Measurements from ENCODE around the gene MYH15.

The MYH15 gene

DNA sequence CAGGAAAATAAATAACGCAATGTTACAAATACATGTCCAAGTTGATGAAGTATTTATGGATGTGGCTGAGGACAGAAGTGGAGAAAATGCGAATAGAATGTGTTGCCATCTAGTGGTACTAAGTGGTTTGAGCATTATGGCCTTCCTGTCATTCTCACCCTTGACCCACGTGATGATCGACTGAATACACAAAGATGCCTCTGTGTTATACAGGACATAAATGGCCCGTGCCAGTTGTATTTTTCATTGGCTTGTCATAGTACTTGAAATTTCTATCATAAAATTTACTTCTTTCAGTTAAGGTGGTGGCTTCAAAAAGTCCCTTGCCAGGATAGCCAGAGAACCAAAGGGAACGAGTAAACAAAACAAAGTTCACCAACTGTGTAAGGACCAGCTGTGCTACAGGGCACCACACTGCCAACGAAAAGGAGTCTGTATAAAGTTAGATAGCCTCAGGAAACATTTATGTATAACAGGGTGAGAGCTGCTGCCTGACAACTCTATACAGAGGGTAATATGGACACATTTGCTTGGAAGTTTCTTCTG lies 103.7 kb downstream of the MYH15 start:
- TF ChIP-seq ELF4 (IDR thresholded peaks at IDR 0.05) (no peak), L3MBTL2 (conservative IDR thresholded peaks at IDR 0.05) (no peak), ARNT (IDR thresholded peaks at IDR 0.05) (peak; percentile 63; the same call in 1 of the 2 replicates), SP1 (IDR thresholded peaks at IDR 0.05) (no peak), SUZ12 (IDR thresholded peaks at IDR 0.05) (no peak), BHLHE40 (IDR thresholded peaks at IDR 0.05; ENCODE audit: borderline replicate concordance) (no peak; the same call in 1 of the 2 replicates), FOXA1 (IDR thresholded peaks at IDR 0.05) (peak; percentile 51; the same call in 1 of the 2 replicates), HDGF (IDR thresholded peaks at IDR 0.05; ENCODE audit: borderline replicate concordance) (no peak), LEF1 (IDR thresholded peaks at IDR 0.05; ENCODE audit: borderline replicate concordance) (no peak), CTBP1 (IDR thresholded peaks at IDR 0.05; ENCODE audit: borderline replicate concordance) (peak; percentile 88), NFRKB (IDR thresholded peaks at IDR 0.05) (no peak), TARDBP (IDR thresholded peaks at IDR 0.05) (0 out of 2 replicates have a peak, but pooled peaks have one; percentile 48), FOXM1 (IDR thresholded peaks at IDR 0.05; ENCODE audit: borderline replicate concordance) (no peak), ZNF384 (IDR thresholded peaks at IDR 0.05) (peak; percentile 96; the same call in 1 of the 2 replicates), FOXK2 (IDR thresholded peaks at IDR 0.05) (no peak)
- TF ChIP-seq, protein P1, sequence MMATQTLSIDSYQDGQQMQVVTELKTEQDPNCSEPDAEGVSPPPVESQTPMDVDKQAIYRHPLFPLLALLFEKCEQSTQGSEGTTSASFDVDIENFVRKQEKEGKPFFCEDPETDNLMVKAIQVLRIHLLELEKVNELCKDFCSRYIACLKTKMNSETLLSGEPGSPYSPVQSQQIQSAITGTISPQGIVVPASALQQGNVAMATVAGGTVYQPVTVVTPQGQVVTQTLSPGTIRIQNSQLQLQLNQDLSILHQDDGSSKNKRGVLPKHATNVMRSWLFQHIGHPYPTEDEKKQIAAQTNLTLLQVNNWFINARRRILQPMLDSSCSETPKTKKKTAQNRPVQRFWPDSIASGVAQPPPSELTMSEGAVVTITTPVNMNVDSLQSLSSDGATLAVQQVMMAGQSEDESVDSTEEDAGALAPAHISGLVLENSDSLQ (IDR thresholded peaks at IDR 0.05): peak; percentile 93
- POLR2A ChIA-PET: no interaction called here
- peak; percentile 35 for DNase-seq (ENCODE audit: extremely low spot score)
- CTCF ChIA-PET: no interaction called here

- TF ChIP-seq ZNF384 (IDR thresholded peaks at IDR 0.05) (no peak; the same call in 1 of the 2 replicates), FOXK2 (IDR thresholded peaks at IDR 0.05) (no peak), NFRKB (IDR thresholded peaks at IDR 0.05) (no peak), BHLHE40 (IDR thresholded peaks at IDR 0.05; ENCODE audit: borderline replicate concordance) (no peak), FOXM1 (IDR thresholded peaks at IDR 0.05; ENCODE audit: borderline replicate concordance) (no peak), ELF4 (IDR thresholded peaks at IDR 0.05) (no peak), HDGF (IDR thresholded peaks at IDR 0.05; ENCODE audit: borderline replicate concordance) (no peak)
- TF ChIP-seq, protein P1 (IDR thresholded peaks at IDR 0.05): no peak
- POLR2A ChIA-PET: no interaction called here
- CTCF ChIA-PET: no interaction called here
- DNase-seq (ENCODE audit: extremely low spot score): no peak
Measured at GRCh38 chr3:108406063-108406660, 104.2 kb downstream of the MYH15 start.

DNA sequence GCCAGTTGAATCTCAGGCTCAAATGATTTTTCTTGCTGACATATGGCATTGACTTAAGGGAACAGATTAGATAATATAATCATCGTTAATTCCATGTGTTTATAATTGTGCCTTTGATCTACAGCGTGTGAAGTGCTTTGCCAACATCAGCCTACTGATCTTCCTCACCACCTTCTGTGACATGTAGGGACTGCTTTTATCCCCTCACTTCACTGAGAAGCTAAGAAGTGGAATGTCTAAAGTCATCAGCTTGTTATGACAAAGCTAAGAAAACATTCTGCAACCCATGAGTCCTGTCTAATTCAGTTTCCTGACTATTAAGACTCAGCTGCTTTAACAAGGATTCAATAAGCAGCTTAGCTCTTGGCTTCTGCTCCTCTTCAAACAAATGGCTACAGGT lies 106.0 kb downstream of the MYH15 start:
- ChIA-PET CTCF (interaction anchor here (1.6 kb wide), 1 partner anchor 11 kb away, joined by 3 read pairs; no protein-coding TSS in a partner anchor), POLR2A (no interaction called here)
- no peak for TF ChIP-seq BHLHE40 (IDR thresholded peaks at IDR 0.05; ENCODE audit: borderline replicate concordance)
- no peak for TF ChIP-seq HDGF (IDR thresholded peaks at IDR 0.05; ENCODE audit: borderline replicate concordance)
- no peak for TF ChIP-seq FOXK2 (IDR thresholded peaks at IDR 0.05)
- TF ChIP-seq FOXM1 (IDR thresholded peaks at IDR 0.05; ENCODE audit: borderline replicate concordance): no peak
- TF ChIP-seq L3MBTL2 (conservative IDR thresholded peaks at IDR 0.05): no peak
- no peak for TF ChIP-seq CTBP1 (IDR thresholded peaks at IDR 0.05; ENCODE audit: borderline replicate concordance)
- no peak for TF ChIP-seq NFRKB (IDR thresholded peaks at IDR 0.05)
- DNase-seq (ENCODE audit: extremely low spot score): no peak

GRCh38 chr3:108403686-108404345 lies 106.6 kb downstream of the MYH15 start:
- DNase-seq (ENCODE audit: extremely low spot score): no peak
- TF ChIP-seq SUZ12 (IDR thresholded peaks at IDR 0.05): no peak
- TF ChIP-seq FOXM1 (IDR thresholded peaks at IDR 0.05; ENCODE audit: borderline replicate concordance): no peak
- no peak for TF ChIP-seq LEF1 (IDR thresholded peaks at IDR 0.05; ENCODE audit: borderline replicate concordance)
- no peak for TF ChIP-seq ZNF384 (IDR thresholded peaks at IDR 0.05)
- TF ChIP-seq, protein P1 (IDR thresholded peaks at IDR 0.05): no peak
- TF ChIP-seq NFRKB (IDR thresholded peaks at IDR 0.05): no peak
- no peak for TF ChIP-seq L3MBTL2 (conservative IDR thresholded peaks at IDR 0.05)
- ChIA-PET CTCF (interaction anchor here (1.6 kb wide), 1 partner anchor 10 kb away, joined by 3 read pairs; no protein-coding TSS in a partner anchor), POLR2A (no interaction called here)

GRCh38 chr3:108403198-108403597 lies 107.2 kb downstream of the MYH15 start:
- POLR2A ChIA-PET: no interaction called here

More at GRCh38 chr3:108403198-108403597, 107.2 kb downstream of the MYH15 start:
- DNase-seq (ENCODE audit: extremely low spot score): no peak
- TF ChIP-seq SUZ12 (IDR thresholded peaks at IDR 0.05) (no peak), ZNF384 (IDR thresholded peaks at IDR 0.05) (no peak), TARDBP (IDR thresholded peaks at IDR 0.05) (no peak)
- TF ChIP-seq, protein P1 (IDR thresholded peaks at IDR 0.05): no peak
- CTCF ChIA-PET: no interaction called here
